ENCODE measurements around the gene BPIFB3. TPM values are rescaled to one million over a fixed set of nuclear protein-coding genes. Genes with fewer than 3 reads are reported as not detected.
A peak's percentile ranks its signal among the peaks of the same experiment; 100 is the strongest.

BPIFB3 gene
- total and polyA plus RNA-seq, 2 of the 13 experiments (the other 11 are each of a cell fraction or from before 2014, with no cell fraction given) = 0.09 TPM; not detected in 1

- no peak for TF ChIP-seq ZNF770 (CRISPR knock-in tag; IDR thresholded peaks at IDR 0.05)
- no peak for TF ChIP-seq JUND (CRISPR knock-in tag; IDR thresholded peaks at IDR 0.05)
- no peak for TF ChIP-seq ZNF136 (CRISPR knock-in tag; IDR thresholded peaks at IDR 0.05; ENCODE audit: low read depth)
- no peak for TF ChIP-seq CREB3 (CRISPR knock-in tag; IDR thresholded peaks at IDR 0.05)
- no peak for TF ChIP-seq AHR (CRISPR knock-in tag; IDR thresholded peaks at IDR 0.05)
- peak; percentile 48; the same call in 1 of the 2 replicates for TF ChIP-seq HDAC2 (CRISPR knock-in tag; IDR thresholded peaks at IDR 0.05)
- no peak for TF ChIP-seq ZHX2 (IDR thresholded peaks at IDR 0.05; ENCODE audit: low read depth)
- no peak for TF ChIP-seq ZHX2 (CRISPR knock-in tag; IDR thresholded peaks at IDR 0.05; ENCODE audit: borderline replicate concordance)
- TF ChIP-seq CTCF (CRISPR knock-in tag; IDR thresholded peaks at IDR 0.05) = no peak
- TF ChIP-seq ZNF180 (CRISPR knock-in tag; IDR thresholded peaks at IDR 0.05; ENCODE audit: borderline replicate concordance, low read depth) = no peak
- TF ChIP-seq HNF4A (CRISPR knock-in tag; IDR thresholded peaks at IDR 0.05) = peak; percentile 92
- peak; percentile 84 for TF ChIP-seq MED1 (CRISPR knock-in tag; IDR thresholded peaks at IDR 0.05)
- TF ChIP-seq ZFP90 (CRISPR knock-in tag; IDR thresholded peaks at IDR 0.05; ENCODE audit: borderline replicate concordance) = no peak
- no peak for TF ChIP-seq ZNF512 (CRISPR knock-in tag; IDR thresholded peaks at IDR 0.05)
- TF ChIP-seq ZNF432 (CRISPR knock-in tag; IDR thresholded peaks at IDR 0.05; ENCODE audit: borderline replicate concordance) = no peak
- no peak for TF ChIP-seq SOX13 (IDR thresholded peaks at IDR 0.05)
- peak in 1 of 2 experiments; percentile 88; a peak in 1 of 4 replicates for TF ChIP-seq SOX13 (CRISPR knock-in tag; conservative IDR thresholded peaks at IDR 0.05 in 1 of 2, IDR thresholded peaks at IDR 0.05 in 1 of 2)
- no peak for TF ChIP-seq NBN (conservative IDR thresholded peaks at IDR 0.05)
Observed at GRCh38 chr20:33043731-33044181, 9.9 kb upstream of the BPIFB3 start (continued).
